ENCODE results near the gene CYFIP2.
"Not testable (repeated sequence)": the region's sequence is repeated elsewhere in the genome, so short reads cannot be mapped to it uniquely, and the experiment has no call there.

Gene CYFIP2

GRCh38 chr5:157415838-157416237, 149.9 kb downstream of the CYFIP2 start:
- DNase-seq: no peak

- not testable (repeated sequence) for DNase-seq
Measured at GRCh38 chr5:157419521-157419920, 153.6 kb downstream of the CYFIP2 start.

- DNase-seq: not testable (repeated sequence)
Measured at GRCh38 chr5:157429920-157430319, 164.0 kb downstream of the CYFIP2 start.

GRCh38 chr5:157431544-157432200, 165.7 kb downstream of the CYFIP2 start:
- peak; percentile 40 for DNase-seq

- DNase-seq: no peak
Measured at GRCh38 chr5:157434096-157434495, 168.2 kb downstream of the CYFIP2 start.

GRCh38 chr5:157443041-157443549, 177.2 kb downstream of the CYFIP2 start:
- DNase-seq: no peak

GRCh38 chr5:157444224-157444623, 178.3 kb downstream of the CYFIP2 start:
- no peak for DNase-seq
